SU-DHL-6 (cell line): Measurements from ENCODE around the gene ADORA3.
"Not testable (repeated sequence)": the region's sequence is repeated elsewhere in the genome, so short reads cannot be mapped to it uniquely, and the experiment has no call there.

Experiments
- CTCF ChIP-seq: fragments of 200-600 bp; sonication (generic); IDR thresholded peaks from one replicate; pipeline ENCODE4 v1.5.1; 2017; ENCODE audit warnings: antibody characterized with exemption, mild to moderate bottlenecking, low read length, moderate library complexity; ENCODE audit not compliant: insufficient read depth, poor library complexity, severe bottlenecking
- EZH2phosphoT487 ChIP-seq: fragments of 200-600 bp; sonication (generic), shearing (Covaris generic); conservative IDR thresholded peaks from 2 replicates; pipeline ENCODE4 v1.6.1; 2018; ENCODE audit warnings: mild to moderate bottlenecking, antibody characterized with exemption, low read length, moderate library complexity, mixed read lengths

DNA sequence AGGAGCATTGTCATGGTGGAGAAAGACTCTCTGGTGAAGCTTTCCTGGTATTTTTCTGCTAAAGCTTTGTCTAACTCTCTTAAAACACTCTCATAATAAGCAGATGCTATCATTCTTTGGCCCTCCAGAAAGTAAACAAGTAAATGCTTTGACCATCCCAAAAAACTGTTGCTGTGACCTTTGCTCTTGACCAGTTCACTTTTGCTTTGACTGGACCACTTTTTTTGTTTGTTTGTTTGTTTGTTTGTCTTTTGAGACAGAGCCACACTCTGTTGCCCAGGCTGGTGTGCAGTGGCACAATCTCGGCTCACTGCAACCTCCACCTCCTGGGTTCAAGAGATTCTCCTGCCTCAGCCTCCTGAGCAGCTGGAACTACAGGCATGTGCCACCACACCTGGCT lies 44.4 kb upstream of the ADORA3 start:
- not testable (repeated sequence) for TF ChIP-seq CTCF, EZH2phosphoT487
